GM19438 (cell line): ENCODE measurements around the gene PBX4.

Source experiments
- ATAC-seq: cut with Tn5 transposase; IDR thresholded peaks from one replicate; pipeline ENCODE4 v1.9.1; 2021; ENCODE audit warnings: low read depth; ENCODE audit not compliant: unreplicated experiment

The PBX4 gene

DNA sequence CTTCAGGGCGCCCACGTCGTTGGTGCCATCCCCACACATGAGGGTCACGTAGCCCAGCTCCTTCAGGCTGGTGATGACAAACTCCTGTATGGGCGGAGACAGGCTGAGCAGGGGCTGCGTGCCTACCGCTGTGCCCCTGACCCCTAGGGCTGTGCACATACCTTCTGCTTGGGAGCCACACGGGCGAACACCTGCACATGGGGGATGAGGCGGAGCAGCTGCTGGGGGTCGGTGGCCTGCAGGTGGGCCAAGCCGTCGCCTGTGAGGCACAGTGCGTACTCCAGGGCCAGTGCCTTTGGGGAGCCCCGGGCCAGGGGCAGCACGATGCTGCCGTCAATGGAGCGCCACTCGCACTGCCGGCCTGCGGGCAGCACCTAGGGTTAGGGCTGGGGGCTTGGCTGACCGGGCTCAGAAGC, 31.1 kb upstream of the PBX4 start:
- ATAC-seq, result no peak

DNA sequence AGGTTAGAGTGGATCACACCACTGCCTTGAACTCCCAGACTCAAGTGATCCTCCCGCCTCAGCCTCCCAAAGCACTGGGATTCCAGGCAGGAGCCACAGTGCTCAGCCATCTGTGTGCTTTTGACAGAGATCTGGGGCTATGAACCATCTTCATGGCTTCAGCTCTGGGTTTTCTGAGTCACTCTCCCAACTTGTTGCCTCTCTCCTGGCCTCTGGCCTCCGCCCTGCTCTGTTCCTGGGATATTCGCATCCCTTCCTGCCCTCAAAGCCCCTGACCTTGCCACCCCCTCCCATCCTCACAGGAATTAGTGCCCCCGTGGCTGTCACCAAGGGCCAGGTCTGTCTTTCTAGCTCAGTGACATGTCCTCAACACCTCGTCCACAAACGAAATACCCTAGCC, 30.7 kb upstream of the PBX4 start:
- no peak for ATAC-seq

DNA sequence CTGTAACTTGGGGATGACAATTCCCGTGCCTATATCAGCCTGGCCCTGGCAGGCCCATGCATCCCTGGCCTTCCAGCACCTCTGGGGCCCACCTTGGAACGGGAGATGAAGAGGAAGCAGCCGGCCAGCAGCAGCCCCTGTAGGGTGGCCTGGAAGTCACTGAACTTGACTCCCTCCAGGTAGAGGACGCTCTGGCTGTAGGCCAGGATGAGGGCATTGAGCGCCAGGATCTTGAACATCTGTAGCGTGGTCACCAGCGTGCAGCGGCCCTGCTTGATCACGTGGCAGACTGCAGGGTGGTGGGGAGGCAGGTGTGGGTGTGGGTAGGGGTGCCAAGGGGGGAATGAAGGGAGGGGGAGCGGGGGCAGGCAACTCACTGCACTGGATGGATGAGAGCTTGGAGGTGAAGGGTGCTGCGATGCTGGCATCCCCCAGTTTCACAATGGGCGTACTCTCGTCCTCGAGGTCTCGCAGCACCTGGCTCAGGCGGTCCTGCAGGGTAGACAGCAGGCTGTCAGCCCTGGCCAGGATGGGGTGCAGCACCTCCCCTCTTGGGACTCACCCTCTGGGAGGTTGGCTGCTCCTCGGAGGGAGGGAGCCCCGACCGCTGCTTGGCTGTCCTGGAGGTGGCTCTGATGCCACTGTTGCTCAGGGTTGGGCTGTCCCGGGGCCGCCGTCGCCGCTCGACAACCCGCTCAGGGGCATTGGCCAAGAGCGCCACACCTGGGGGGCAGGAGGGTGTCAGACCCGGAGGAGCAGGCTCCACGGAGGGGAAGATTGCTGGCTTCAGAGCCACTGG, 28.7 kb upstream of the PBX4 start:
- ATAC-seq, result no peak

DNA sequence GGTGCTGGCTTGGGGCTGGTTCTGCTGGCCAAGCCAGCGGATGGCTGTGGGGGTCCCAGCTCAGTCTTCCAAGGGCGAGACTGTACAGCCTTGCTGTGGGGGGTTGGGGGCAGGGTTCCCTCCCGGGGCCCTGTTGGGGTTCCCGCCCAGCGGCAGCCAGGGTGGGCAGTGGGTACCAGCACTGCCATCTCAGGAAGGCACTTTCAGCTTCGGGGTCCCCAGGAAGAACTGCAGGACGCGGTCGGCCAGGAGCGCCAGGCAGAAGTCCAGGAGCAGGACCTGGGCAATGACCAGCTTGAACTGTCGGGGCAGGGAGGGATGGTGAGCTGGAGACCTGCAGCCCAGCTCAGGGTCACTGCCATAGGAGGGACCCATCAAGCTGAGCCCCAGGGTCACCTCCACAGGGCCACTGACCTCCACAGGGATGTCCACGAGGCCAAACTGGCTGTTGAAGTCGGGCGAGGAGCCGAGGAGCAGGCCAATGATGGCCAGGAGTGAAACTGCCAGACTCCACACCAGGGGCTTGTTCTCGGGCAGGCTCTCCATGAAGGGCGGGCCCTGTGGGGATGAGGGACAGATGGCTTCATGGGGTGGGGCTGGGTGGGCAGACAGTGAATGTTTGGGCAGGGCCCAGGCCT, 26.9 kb upstream of the PBX4 start:
- ATAC-seq, result no peak

DNA sequence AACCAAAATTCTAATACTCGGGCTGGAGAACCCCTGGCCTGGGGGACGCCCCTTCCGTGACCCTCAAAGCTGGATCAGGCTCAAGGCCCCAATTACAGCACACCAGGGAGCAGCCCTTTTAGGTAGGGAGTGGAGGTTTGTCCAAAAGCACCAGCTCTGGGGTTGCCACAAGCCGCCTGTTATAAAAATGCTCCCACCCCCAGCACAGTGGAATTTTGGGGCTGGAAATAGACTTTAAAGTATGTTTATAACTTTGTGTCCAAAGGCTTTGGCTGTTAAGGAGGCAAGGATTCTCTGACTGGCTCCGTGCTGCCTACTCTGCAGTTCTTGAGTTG, 25.5 kb upstream of the PBX4 start:
- no peak for ATAC-seq

DNA sequence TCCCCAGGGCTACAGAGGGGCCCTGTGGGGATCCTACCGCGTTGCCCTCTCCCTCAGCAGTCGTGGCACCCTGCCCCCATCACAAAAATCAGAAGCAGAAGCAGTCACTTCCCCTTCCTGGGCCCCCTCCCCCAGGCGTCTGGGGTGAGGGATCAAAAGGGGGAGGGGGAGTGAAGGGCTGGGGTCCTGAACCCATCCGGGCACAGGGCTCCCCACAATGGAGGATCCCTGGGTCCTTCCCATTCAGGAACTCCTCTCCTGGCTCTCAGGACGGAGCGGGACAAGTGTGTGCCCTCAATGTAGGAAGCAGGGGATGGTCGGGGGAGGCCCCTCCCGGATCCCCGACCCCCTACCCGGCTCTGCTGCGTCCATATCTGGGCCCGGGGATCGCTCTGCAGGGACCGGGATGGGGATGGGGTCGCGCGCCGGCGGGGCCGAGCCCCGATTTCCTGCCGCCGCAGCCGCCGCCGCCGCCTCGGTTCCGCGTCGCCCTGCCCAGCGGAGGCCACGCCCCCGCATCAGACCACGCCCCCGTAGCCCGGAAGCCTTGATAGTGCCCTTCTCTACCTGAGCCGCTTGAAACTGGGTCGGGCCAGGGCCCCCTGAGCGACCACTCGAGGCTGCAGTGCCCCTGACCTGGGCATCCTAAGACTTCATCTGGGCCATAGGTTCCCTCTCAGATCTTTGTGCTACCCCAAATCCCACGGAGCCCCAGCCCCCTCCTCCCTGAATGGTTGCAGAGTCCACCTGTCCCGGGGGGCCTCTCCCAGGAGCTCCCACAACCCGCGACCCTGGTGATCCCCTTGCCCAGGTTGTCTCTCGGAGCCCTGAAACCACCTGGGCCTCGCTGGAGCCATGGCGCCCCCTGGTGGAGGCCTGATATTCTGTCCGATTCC, 24.9 kb upstream of the PBX4 start, which contains the start of gene GMIP:
TSS of gene GMIP (minus strand) at position 500 of the 896 bp plus-strand sequence. CDS start at position 372, 128 bp downstream.
- ATAC-seq, result peak; percentile 76

DNA sequence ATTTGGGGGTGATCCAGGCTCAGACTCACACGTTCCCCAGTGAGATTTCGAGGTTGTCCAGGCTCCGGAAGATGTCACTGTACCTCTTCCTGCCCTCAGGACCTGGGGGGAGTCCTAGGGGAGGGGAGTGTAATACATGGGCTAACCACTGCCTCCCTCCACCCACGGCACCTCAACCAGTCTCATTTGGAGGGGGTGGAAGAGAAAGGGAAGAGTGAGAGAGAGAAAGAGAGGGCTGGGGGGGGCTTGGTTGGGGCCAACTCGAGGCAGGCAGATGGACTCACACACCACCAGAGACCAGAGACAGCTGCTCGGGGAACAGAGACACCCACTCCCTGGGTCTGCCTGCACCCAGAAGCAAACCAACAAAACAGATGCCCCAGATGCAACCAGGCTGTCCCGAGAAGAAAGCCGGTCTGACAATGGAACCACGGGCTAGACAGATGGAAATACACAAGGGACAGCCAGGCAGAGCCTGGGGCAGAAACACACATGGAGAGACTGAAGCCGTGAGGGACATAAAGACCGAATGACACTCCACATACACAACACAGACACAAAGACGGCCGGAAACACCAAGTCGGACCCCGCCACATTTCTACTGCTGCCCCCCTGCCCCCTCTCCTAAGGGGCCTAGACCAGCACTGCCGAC, 24.1 kb upstream of the PBX4 start:
- no peak for ATAC-seq

DNA sequence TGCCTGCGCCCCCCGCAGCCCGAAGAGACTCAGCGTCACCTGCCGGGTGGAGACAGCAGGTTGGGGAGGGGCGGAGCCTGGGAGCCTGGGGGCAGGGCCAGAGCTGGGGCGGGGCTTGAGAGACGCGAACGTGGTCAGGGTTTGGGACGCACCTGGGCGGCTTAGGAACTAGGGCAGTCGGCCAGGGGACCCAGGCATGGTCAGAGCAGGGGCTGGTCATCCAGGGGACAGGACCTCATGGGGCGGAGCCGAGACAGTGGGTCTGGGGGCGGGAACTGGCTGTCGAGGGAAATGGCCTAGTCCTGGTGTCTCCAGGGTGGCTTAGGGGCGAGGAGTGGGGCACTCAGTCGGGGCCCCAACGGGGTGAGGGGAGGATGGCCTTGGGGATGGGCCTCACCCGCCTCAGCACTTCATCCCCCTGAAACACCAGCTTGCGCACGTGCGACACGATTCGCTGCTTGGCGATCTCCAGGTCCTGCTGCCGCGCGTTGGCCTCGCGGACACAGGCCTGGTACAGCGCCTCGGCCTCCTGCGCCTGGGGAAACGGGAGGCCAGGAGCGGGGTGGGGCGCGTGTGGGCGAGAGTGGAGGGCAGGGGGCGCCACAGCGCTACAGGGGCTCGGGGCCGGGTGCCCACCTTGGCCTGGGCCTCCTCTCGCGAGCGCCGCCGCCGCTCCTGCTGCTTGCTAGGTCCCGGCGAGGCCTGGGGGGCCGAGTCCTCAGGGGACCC, 19.2 kb upstream of the PBX4 start:
- ATAC-seq, result no peak

DNA sequence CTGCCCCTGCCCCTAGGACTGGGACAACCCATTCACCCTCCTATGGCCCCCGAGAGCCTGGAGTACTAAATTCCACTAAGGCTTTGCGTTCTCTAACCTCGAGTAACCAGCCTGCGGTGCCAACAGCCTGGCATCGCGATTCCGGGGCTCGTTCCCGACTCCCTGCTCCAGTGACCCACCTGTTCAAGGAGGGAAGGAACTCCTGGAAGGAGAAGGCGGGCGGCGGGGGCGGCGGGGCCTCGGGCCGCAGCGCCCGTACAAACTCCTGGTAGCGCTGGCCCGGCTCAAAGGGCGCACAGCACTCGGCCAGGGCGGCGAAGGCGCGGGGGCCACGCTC, 18.7 kb upstream of the PBX4 start:
- ATAC-seq, result no peak

DNA sequence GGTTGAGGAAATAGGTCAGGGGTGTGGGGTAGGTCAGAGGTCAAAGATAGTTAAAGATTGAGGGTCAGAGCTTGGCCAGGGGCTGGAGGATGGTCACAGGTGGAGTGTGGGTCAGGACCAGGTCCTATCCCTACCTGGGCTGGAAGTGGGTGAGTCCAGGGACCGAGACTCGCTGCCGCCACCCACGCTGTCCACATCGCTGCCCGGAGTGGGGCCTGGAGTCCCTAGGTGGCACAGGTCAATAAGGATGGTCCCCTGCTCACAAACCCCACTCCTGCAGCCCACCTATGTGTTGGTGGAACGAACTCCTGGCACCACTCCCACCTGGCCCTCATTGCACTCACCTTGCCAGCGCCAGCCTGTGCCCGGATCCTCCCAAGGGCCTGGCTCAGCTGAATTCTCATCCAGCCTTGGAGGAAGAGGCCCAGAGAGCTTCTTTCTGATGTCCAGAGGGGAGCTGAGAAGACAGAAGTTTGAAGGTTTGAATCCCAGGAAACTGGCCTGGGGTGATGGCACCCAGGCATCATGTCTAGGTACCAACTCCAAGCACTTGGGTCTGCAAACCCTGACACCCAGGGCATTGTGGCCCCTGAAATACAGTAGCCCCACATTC, 18.2 kb upstream of the PBX4 start:
- ATAC-seq, result no peak

DNA sequence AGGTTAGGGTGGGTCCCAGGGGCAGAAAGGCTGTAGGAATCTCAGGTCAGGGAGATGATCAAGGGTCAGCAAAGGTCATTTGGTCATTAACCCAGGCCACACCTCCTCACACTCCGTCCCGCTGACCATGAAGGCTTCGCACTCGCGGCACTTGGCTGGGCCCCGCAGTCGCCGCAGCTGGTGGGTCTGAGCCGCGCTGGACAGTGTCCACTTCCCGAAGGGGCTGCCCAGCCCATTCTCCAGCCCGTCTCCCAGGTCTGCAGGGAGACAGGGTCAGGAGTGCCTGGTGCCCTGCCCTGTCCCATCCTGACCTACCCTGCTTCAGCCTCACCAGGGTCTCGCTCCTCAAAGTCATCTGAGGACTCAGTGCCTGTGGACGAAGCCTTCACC, 16.8 kb upstream of the PBX4 start:
- ATAC-seq, result no peak

DNA sequence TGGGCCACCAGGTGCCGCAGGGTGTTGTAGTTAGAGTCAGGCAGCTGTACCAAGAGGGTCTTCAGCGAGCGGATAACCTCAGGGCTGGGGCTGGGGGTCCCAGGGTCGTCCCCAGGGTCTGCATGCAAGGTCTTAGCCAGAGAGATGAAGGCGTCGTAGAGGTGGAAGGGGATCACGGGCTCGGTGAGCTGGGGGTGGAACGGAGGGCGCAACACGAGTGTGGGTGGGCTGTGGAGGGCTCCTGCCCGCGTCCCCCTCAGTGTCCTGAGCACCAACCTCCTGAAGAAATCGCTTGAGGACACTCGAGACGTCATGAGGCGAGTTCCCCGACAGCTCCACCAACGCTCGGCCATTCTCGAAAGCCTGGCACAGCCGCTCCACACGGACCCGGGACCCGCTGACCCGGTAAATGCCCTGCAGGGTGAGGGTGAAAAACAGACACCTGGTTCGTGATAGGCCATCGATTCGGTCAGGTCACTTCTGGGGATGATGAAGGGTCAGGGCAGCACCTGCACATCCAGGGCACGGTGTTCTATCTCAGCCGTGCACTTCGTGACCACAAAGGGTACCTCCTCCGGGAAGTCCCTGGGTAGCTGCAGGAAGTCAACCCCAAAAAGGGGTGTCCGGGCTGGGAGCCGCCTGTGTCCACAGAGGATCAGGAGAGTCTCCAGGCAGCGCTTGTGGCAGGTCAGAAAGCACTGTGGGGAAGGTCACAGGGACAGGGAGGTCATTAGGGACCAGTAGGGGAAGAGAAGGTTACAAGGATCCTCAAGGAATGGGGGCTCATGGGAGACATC, 16.2 kb upstream of the PBX4 start:
- no peak for ATAC-seq

DNA sequence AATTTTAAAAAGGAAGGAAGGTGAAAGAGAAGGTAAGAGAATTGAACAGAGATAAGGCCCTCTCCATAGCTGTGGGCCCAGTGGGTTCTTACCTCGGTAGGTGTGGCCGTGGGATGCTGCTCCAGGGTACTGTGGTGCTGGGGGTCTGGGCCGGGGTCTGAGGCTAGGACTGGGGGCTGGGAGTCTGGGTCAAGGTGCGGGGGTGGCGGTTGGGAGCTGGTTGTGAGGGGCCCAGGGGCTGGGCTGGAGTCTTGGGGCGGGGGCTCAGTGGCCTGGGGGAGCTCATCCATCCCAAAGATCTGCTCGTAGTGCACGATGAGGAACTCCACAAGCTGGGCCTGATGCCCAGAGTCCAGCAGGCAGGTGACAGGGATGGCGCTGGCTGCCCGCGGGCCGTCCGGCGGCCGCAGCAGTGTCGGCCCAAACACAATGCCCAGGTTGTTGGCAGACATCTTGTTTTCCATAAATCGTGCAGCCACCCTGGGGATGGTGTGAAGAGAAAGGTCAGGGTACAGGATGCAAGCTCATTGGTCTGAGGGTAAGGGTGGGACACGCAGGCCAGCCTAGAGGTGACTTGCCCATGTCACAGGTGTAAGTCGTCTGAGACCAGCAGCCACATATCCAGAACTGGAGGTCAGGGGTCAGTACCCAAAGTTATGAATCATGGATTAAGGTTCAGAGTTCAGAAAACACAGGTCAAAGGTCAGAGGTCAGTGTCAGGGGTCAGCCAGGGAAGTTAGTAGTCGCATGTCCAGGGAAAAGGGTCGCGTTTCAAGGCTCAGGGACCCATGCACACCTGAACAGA, 15.4 kb upstream of the PBX4 start:
- no peak for ATAC-seq

DNA sequence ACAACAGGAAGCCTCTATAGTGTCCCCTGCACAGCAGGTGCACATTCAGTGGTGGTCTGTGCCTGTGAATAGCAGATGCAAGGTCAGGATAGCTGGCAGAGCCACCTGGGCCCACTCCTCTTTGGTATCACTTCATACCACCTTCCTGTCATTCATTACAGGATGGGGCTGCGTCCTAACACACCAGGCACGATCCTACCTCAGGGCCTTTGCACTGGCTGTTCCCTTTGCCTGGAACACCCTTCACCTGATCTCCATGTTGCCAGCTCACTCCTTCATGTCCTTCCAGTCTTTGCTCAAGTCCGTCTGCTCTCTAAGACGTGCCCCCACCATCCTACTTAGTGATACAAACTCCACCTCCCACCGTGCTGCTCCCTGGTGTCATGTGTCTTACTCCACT, 14.2 kb upstream of the PBX4 start:
- ATAC-seq, result no peak

DNA sequence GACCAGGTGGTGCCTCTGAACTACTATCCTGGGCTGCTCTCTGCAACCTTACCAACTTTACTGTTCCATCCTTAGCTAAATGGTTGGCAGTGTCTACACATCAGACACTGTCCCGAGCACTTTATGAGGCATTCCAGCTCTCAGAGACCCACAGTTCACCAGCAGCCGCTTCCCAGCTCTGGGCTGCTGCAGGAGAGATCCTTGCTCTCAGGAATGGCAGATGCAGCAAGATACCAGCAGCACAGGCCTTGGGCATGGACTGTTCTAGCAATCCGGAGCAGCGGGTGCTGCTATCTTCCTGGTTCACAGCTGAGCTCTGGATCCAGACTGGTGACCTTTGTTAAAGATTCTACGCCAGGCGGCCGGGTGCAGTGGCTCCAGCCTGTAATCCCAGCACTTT, 12.9 kb upstream of the PBX4 start:
- ATAC-seq, result no peak

DNA sequence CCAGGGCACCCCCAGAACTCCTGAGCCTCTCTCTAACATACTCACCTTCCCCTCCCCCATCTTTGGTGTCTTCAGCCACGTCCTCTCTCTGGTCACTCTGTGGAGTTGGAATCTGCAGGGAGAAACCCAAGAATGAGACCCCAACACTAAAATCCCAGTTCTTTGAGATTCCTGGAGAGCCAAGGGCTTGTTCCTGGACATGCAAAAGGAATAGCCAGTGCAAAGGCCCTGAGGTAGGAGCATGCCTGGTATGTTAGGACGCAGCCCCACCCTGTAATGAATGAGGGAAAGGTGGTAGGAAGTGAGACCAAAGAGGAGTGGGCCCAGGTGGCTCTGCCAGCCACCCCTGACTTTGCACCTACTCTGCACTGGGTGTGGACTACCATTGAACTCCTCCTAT, 11.9 kb upstream of the PBX4 start:
- no peak for ATAC-seq

DNA sequence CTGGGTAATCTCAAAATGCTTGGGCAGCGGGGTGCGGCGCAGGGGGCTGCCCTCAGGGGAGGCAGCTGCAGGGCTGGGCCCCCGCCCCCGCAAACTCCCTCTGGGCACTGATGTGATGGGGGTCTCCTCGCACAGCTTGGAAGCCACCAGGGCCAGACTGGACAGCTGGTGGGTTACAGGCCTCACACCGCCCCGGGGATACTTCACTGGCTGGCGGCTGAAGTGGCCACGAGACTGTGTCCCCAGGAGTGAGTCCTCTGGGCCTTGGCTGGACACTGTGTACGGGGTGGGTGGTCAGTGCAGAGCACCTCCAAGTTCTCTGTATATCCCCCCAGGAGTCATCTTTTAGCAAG, 11.6 kb upstream of the PBX4 start:
- no peak for ATAC-seq

DNA sequence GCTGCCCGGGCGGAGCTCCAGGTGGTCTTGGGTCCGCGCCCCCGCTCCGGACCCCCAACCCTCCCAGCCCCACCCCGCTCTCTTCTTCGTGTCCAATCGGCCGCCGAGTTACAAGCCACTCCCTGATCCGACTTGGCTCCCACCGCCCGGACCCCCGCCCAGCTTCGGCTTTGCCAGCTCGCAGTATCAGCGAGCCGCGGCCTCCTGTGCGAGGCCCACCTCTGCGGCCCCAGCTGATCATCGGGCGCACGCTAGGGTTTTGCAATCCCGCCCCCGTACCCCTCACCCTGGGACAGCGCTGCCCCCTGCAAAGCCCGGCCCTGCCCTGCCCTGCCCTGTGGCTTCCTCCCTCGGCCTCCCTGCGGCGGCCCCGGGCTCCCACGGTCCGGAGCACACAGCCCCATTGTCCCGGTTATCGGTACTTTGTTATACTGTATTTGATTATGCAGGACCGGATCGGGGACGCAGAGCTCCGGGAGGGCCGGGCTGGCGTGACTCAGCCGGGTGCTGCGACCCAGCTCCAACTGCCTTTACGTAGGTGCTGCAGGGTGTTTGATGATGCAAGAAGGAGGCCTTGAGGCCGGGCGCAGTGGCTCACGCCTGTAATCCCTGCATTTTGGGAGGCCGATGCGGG, 10.1 kb upstream of the PBX4 start:
- peak; percentile 10 for ATAC-seq
